NT2/D1 (cell line): Measurements from ENCODE around the gene ANP32E.

Experiments
- SUZ12 ChIP-seq: IDR thresholded peaks from 2 replicates; pipeline ENCODE4 v1.6.1; 2011; ENCODE audit not compliant: insufficient read length, insufficient read depth; ENCODE audit errors: extremely low read depth
- YY1 ChIP-seq: IDR thresholded peaks from 2 replicates; pipeline ENCODE4 v1.6.1; 2011; ENCODE audit not compliant: insufficient read length, insufficient read depth

DNA sequence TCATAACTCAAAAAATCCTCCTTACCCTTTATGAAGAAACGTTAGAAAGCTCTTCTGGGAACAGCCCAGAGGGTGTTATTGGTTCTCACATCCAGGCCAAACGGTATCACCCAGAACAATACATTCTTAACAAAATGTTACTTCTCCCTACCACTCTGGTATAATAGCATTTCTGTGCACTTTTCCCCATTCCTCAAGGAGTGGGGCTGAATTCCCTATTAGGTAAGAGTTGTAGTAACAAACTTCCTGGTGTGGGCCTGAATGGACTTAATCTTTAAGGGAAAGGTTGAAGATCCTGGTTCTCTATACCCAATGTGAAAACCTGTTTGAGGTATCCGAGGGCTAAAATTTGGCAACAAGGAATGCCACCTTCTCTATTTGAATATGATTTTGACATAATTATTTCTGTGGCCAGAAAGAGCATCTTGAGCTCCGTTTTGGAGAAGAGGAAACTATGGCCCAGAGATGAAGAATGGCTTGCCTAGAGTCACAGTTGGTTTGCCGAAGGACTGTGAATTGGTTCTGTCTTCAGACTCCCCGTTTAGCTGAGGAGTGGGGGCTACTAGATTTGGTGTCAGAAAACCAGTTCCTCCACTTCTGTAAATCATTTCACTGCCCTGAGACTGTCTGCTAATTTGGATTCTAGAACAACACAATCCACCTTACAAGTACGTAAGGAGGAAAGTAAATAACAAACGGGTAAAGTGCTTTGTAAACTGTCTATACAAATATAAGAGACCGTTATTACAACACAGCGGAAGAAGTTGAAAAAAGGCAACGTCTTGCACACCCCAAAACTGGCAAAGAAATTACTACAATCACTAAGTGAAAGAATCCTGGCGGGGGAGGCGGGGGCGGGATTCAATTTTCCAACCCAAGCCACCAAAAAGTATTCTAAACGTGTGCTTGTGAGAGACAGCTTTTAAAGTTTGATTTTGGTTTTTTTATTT, 2.3 kb downstream of the ANP32E start:
- TF ChIP-seq YY1 (no peak), SUZ12 (no peak)
